GM18517 (cell line): ENCODE measurements around the gene FBXL7.

Experiments
- ATAC-seq: cut with Tn5 transposase; IDR thresholded peaks from one replicate; pipeline ENCODE4 v1.9.1; 2021; ENCODE audit warnings: mild to moderate bottlenecking, moderate library complexity; ENCODE audit not compliant: unreplicated experiment

FBXL7 gene

DNA sequence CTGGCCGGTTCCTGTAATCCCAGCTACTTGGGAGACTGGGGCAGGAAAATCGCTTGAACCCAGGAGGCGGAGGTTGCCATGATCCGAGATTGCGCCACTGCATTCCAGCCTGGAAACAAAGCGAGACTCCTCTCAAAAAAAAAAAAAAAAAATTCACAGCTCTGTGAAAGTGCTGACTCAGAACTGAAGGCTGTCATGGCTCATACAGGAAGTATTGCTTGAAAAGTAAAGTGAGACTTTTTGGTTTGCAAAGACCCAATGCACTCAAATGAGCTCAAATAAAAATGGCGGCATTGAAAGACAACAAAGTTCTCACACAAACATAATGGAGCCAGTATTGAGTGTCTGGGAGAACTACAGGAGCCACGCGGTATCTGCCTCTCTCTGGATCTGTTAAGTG is 202.1 kb downstream of the FBXL7 start:
- ATAC-seq: no peak

DNA sequence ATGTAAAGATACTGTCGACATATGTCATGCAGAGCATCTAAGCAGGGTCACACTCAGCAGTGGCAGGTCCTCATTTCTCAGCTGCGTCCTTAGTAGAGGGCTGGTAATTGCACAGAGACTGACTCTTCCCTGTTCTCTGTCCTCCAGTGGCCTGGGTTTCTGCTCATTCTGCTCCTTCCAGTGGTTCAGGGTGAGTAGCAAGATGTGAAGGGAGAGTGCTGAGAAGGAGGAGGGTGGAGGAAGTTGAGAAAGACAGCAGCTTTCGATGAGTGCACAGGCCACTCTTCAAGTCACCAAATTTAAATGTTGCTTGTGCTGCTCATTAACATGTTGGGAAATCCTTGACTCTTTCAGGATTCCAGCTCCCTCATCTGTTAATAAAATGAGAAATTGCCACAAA is 203.9 kb downstream of the FBXL7 start:
- ATAC-seq: no peak

DNA sequence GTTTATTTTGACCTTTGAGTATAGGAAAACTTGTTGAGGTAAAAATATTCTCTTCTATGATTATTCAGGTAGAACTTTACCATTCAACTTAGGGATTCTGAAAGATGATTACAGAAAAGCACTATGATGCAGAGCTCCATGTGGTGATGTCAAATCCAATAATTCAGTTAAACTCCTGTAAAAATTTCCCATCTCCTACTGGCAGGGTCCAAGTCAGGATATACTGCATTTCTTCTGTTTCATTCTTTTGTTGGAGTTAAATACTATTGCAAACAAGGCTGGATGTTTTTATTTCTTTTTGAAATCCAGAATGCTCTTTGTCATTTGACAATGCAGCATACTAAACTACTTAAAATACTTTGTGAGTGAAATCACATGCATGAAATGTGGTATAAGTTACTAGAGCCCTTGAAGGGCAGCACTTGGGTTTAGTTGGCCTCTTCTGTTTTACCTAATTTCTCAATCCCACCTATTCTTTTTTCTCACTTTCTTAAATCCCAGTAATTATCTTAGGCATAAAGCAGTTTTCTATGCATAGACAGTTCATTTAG is 204.5 kb downstream of the FBXL7 start:
- no peak for ATAC-seq

DNA sequence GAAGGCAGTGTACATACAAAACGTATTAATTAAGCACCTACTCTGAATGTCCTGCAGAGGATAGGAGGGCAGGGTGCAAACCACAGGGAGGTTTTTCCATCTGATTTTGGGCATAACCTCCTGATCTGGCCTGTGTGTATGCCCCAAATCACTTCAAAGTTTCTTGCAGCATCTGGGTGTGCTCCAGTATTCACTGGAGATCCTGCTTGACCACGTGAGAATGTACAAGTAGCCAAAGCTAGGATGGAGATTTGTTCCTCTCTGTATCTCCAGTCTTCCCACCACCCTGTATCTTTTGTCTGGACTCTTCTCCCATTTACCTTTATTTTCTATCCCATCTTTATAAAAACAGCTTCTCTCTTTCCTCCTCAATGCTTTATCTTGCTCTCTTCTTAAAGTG is 207.7 kb downstream of the FBXL7 start:
- ATAC-seq: no peak

DNA sequence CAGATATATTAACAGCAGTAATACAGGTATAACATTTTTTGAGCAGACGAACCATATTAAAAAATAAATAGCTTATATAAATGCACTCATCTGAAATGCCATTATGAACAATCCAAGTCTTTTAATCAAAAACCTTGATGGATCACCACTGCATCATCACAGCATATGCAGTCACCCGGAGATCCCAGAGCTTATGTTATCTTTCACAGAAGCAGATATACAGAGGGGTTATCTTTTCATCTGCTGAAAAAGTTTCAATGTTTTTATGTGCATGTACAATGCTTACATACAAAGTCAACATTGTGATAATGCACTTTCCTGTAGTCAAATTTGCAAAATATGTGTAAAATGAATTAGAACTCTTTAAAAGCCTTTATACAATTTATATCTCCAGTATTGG is 211.9 kb downstream of the FBXL7 start:
- ATAC-seq: no peak

DNA sequence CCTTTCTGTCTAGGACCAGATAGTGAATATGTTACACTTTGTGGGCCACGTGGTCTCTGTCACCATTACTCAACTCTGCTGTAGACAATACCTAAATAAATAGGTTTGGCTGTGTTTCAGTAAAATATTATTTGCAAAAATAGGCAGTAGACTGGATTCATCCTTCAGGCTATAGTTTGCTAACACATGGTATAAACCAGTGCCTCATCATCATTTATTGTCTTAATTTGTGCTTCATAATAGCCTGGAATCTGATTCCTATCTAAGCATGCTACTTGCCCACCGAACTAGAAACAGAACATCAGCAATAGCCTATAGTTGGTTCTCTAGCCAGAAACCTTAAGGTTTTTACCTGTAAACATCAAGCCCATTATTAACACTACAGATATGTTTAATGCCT is 215.6 kb downstream of the FBXL7 start:
- ATAC-seq: no peak

DNA sequence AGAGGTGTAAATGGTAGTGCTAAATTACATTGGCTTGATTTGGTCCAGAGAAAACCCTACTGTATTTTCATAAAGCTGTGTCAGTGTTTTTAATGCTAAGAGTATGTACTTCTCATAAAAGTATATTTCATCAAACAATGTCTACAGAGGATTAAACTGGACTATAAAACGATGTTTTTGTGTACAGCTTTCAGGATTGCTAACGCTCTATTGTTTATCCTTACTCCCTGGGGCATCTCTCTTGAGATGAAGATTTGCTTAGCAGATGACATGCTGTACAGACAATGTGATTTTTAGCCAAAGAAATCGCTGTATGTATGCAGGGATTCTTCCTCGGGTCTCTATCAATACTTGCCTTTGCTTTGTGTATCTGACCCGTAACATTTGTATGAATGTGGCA is 216.0 kb downstream of the FBXL7 start:
- ATAC-seq: no peak

DNA sequence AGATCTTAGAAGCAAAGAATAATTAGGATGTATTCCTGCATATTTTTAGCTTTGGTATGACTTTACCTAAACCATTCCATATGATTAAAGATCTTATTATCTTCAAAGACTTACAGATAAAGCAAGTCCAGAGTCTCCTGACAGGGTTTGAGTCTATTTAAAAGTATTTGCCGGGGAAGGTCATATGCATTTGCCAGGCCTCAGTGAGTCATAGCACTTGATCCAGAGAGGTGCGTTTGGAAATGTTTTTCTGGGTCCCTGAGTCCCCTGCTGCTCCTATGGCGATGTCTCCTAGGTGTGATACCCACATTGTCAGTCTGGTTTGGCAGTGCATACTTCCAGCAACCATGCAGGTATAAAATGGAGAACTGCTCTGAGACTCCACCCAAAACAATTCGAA is 217.0 kb downstream of the FBXL7 start:
- no peak for ATAC-seq

DNA sequence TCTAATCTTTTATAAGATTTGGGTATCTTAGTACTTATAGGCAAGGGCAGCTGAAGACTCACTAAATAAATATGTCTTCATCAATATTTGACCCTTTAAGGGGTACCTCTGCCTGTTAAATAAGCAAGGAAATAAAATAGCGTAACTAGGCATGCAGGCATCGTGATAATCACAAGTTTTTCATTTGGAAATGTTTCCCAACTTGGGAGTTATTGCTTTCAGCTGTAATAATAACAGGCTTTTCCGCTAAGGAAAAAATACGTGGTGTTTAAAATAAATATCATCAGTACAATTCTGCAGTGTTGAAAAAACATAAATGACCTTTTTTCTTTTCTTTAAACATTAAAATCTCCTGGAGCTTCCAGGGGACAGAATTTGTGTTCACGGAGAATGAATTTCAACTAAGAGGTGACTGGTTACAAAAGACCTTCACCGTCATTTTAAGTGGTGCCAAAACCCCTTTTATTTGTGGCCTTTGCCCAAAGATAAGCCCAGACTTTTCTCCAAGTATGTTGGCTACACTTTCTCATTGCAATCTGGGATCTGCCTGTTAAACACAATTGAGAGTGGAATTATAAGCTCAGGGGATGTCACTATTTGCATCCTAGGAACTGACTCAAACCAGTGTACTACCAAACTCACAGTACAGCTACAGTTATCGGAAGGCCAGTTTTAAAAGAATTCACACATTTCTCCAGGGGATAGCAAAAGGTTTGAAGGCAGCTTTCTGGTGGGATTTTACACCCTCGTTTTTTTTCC is 218.6 kb downstream of the FBXL7 start:
- no peak for ATAC-seq

DNA sequence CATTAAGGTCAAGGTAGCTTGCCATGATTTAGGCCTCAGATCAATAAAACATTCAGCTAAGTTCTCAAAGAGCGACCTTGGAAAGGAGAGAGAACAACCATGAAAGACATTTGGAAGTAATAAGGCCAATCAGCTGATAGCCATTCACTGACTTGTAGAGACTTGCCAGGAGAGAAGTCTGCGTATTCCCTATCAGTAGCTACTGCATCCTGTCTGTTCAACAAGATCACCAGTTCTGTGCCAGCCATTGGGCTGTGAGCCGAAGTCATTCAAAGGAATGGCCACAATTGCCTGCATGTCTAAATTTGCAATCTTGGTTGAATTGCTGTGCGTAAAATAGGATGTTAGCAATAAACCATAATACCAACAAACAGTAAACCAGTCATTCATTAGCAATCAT is 219.8 kb downstream of the FBXL7 start:
- no peak for ATAC-seq

DNA sequence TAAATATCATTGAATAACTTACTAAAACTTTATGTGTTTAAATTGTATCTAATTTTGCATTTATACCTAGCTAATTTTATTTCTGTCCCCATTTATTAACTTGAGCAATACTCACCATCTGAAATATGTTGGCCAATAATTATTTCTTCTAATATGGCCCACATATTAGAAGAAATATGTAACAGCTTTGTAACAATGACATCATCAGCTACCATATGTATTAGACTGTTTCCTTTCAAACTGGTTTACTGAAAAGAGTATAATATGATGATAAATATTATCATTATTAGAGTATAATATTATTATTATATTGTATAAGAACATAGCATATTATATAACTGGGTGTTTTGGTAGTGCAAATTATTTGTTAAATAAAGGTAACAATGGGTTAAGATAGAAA is 220.5 kb downstream of the FBXL7 start:
- ATAC-seq: no peak

DNA sequence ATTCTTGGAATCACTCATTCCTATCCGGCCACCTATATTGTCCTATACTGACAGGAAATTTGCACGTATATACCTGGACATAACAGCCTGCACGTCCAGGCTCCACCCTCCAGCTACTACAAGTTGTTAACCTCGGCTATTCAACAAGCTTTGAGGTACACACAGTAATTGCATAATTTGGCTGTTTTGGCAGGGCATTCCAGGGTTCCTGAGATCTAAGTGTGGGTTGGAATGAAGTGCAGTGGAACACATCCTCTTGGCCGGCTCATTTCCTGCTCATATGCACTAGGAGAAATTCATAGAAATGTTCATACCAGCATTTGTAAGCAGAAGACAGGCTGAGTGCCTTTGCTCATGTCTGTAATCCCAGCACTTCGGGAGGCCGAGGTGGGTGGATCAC is 222.3 kb downstream of the FBXL7 start:
- no peak for ATAC-seq

DNA sequence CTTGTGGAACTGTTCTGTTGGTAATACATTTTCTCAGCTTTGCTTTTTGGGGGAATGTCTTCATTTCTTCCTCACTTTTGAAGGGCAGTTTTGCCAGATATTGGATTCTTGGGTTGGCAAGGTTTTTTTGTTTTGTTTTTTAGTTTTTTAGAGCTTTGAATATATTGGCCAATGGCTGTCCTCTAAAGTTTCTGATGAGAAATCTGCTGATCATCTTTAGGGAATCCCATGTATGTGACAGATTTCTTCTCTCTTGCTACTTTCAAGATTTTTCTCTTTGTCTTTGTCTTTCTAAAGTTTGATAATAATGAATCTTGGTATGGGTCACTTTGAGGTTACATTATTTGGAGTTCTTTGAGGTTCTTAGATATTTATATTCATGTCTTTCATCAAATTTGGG is 227.4 kb downstream of the FBXL7 start:
- ATAC-seq: no peak

DNA sequence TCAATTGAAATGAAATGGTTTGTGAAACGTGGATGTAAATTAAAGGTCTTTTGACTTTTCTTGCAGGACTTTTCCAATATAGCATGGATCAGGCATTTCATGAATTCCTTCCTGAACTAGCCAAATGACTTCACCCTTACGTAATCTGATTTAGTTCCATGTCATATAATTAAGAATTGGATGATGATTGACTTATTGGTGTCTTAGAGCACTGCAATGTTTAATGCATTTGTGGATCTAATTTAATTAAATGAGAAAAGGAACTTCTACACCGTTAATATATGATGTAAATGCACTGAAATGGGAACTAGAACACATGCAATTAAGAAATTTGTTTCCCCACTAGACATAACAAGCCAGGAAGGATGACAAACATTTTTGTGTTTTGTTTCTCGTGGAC is 228.8 kb downstream of the FBXL7 start:
- ATAC-seq: no peak

DNA sequence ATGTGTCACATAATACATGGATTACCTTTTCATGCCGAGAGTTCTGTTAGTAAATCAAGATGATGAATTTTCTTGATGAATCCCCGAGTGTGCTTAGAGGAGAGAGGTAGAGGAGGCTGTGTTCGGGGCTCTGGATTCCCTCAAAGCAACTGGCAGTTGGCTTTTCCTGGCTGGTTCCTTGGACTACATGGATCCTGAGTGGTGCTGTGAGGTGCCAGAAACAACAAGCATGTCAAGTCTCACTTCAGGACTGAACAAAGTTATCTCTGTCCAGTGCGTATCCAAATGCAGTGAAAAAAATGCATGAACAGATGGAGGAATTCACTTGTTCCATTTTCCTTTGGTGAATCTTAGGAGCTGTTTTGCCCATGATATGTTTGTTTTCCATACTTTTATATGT is 231.7 kb downstream of the FBXL7 start:
- ATAC-seq: no peak

DNA sequence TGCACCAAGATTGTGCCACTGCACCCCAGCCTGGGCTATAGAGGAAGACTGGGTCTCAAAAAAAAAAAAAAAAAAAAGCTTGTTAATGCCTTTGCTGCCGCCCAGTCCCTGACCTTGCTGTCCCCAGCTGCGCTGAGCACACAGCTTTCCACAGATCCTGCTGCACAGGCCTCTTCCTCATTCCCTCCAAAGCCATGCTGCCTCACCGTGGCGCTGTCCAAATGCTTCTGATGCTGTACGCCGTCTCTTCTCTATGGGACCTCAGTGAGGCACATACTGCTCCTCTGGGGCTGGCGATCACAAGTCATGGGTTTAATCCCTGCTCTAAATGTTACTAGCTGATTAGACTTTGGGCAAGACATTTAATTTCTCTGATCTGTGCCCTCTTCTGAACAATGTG is 234.1 kb downstream of the FBXL7 start:
- no peak for ATAC-seq

DNA sequence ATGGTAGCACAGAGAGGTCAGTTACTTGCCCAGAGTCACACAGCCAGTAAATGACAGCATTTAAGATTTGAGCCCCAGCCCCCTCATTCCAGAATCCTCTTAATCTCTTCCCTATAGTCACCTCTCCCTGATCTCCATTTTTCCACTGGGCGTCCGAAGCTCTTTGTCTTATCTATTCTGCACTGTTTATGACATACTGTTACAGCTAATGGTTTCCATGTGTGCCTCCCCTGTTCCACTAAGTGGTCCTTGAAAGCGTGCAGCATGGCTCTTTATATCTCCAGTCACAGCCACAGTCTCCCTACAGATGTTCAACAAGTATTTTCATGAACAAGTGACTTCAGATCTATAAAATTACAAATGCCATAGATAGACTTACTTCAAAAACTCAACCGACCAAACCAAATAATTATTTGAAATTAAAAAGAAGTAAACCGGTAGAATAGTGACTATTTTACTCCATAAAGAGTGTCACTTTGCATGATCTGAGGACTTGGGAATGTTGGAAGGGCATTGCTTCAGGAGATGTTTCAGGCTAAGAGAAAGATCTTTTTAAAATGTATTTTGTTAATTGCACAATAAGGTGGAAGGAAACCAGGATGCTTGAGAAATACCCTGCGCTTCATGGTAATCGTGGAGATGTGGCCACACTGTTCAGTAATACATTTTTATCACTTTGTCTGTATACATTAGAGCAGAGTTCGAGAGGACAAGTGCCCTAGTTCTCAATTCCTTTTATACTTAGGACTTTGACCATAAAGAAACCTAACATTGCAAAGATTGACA is 237.2 kb downstream of the FBXL7 start:
- no peak for ATAC-seq

DNA sequence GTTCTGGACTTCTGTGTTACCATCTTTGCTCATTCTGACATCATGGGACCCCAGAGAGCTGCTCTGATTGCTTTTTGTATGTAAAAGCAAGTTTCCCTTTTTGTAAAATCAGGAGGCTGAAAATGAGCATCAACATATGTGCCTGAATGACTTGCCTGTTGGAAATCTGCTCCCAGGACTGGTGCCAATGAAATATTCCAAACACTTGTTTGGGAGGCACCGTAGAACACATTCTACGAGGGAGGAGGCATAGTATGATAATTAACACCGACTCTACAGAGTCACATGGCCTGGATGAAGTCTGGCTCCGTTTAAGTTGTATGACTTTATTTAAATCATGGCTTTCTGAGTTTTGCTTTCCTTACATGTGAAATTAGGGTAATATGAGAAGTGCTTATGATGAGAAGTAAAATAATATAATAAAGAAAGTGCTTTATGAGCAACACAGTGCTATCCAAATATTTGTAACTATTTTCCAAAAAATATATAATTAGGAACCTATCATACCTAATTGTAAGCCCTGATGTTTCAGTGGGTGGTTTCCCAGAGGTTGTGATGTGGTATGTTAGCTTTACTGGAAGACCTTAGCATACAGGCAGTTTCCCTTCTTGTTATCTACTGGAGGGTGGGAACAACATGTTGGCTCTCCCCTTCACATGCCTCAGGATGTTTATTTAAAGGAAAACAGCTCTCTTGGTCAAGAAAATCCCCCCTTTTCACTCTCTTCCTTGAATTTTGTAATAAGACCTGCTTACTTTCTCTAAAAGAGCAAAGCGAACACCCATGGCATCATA is 238.1 kb downstream of the FBXL7 start:
- no peak for ATAC-seq

DNA sequence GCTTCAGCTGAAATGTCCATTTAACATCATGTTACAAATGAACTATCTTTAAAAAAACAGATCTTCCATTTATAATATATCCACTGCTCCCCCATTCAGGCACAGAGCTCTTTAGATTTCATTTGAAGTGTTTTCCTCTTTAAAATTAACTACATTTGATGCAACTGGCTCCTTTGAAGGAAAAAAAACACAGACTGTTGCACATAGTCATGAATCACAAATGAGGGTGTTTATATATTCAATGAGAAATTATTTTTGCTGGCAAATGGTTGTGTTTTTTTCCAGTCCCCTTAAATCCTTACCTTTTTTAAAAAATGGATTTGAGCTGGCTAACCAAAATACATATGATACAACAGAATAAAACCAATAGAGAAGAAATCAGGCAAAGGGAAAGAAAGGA is 240.4 kb downstream of the FBXL7 start:
- ATAC-seq: no peak

DNA sequence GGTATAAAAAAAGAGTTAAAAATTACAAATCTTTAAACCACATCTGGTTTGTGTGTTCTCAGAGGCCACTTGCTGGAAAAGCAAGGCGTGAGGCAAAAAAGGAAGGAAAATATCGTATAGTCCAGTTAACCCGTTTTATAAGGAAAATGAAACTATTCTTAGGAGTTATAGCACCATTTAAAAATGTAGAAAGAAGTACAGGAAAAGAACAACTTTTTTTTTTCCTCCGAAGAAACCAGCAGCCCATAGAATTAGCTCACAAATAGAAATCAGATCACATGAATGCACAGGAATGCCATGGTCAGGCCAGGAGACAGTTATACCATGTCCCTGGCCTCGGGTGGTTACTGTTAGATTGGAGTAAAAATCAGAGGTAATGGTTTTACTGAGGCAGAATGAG is 241.6 kb downstream of the FBXL7 start:
- ATAC-seq: no peak

DNA sequence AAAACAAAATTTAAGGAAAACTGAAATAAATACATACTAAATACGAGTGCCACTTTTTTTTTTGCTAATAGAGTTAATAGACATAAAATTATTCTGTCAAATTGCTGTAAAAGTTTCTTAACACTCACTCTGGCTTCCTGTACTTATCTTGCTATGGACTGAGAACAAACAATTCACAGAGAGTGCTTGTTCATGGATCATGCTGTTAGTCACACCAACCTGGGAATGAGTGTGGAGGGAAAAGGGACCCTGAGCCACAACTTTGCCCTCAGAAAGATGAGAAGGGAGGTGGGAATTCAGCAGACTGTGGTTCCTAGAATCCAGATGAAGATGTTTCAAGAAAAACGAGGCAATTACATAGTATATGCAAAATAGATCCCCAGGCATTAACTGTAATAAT is 246.9 kb downstream of the FBXL7 start:
- no peak for ATAC-seq

DNA sequence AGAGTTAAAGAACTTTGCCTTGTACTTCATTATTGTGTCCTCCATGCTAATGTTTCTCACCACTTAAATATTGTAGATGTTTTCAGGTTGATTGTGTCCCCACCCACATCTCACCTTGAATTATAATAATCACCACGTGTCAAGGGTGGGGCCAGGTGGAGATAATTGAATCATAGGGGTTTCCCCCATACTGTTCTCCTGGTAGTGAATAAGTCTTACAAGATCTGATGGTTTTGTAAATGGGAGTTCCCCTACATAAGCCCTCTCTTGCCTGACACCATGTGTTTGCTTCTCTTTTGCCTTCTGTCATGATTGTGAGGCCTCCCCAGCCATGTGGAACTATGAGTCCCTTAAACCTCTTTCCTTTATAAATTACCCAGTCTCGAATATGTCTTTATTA is 248.3 kb downstream of the FBXL7 start:
- ATAC-seq: no peak
